RWPE1 (cell line): Measurements from ENCODE around the gene GPR42.

ENCODE experiments used
- CTCF ChIA-PET: fragments of 350-600 bp; sonication (Branson Sonifier 250); formaldehyde crosslinking; extraction: SDS; loops from one replicate; lab custom pipeline; 2021; lab: Yijun Ruan, JAX
- POLR2A ChIA-PET: fragments of 400-600 bp; formaldehyde crosslinking; extraction: SDS; loops from one replicate; lab custom pipeline; 2020; ENCODE audit warnings: antibody characterized with exemption; ENCODE audit not compliant: low non-redundant PET; lab: Yijun Ruan, JAX
- DNase-seq: peaks from one replicate; pipeline ENCODE4 v3.0.0; 2012; ENCODE audit warnings: low spot score
- H3K27ac ChIP-seq: fragments of 450-650 bp; 2 replicates; pipeline ENCODE4 v1.5.1; 2017
- TF ChIP-seq, protein P1 (sequence below): fragments of 450-650 bp; conservative IDR thresholded peaks from 2 replicates; pipeline ENCODE4 v1.5.1; 2017; ENCODE audit warnings: low read depth, mild to moderate bottlenecking

Gene GPR42

DNA sequence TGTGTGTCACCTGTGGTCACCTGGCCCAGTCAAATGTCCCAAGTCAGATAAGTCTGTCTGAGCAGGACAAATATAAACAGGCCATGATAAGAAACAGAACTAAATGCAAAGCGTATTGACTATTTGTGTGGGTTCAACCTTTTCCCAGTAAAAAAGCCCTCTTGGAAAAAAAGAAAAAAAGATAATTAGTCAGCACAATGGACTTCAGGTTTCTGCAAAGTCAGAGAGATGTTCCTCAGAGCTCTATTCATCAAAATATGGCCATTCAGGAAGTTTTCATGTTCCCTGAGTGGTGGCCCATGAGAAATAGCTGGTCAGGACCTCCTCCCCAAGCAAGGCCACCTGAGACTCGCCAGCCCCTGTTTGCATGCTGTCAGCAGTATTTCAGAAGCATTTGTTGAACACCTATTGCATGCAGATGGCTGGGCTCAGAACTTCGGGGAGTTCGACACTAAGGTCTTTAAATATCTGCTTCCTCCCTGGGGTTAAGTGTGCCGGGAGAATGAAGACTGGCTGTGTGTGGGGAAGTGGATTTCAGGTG, 9.9 kb upstream of the GPR42 start:
- TF ChIP-seq, protein P1, sequence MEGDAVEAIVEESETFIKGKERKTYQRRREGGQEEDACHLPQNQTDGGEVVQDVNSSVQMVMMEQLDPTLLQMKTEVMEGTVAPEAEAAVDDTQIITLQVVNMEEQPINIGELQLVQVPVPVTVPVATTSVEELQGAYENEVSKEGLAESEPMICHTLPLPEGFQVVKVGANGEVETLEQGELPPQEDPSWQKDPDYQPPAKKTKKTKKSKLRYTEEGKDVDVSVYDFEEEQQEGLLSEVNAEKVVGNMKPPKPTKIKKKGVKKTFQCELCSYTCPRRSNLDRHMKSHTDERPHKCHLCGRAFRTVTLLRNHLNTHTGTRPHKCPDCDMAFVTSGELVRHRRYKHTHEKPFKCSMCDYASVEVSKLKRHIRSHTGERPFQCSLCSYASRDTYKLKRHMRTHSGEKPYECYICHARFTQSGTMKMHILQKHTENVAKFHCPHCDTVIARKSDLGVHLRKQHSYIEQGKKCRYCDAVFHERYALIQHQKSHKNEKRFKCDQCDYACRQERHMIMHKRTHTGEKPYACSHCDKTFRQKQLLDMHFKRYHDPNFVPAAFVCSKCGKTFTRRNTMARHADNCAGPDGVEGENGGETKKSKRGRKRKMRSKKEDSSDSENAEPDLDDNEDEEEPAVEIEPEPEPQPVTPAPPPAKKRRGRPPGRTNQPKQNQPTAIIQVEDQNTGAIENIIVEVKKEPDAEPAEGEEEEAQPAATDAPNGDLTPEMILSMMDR, result no peak
- ChIA-PET CTCF (interaction anchor here (1.8 kb wide), 1 partner anchor 8 kb away, joined by 7 read pairs; no protein-coding TSS in a partner anchor), POLR2A (interaction anchor here (0.6 kb wide), 1 partner anchor 181 kb away, joined by 3 read pairs; no protein-coding TSS in a partner anchor)
- H3K27ac ChIP-seq, result no peak overlapping the region
- DNase-seq, result no peak

DNA sequence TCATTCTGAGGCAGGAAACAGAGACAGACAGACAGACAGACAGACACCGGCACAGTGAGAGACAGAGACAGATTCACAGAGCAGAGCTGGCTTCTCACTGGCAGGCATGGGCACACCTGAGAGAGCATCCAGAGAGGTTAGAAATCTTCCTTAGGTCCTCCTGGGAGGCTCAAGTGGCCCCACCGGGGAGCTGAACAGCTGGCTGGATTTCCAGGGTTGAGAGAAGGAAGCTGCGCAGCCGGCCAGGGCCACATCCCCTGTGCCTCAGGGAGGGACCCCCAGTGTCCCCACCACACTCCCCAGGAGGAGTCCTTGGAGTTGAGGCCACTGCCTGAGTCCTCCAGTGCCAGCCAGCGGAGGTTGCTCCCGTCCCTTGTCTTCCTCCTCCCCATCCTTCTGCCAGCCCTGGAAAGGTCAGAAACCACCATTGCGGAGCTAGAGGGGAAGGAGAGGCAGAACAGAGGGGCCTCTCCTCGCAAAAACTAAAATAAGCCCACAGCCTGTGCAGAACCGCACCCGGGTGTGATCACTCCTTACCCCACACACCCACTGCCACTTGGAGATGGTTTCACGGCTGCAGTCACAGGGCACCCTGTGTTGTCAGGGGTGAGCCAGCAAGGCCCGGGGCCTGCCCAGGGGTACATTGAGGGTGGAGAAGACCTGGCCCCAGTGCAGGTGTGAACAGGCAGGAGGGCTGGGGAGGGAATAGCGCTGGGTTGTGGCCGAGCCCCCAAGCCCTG, 8.4 kb upstream of the GPR42 start:
- ChIA-PET POLR2A (no interaction called here), CTCF (interaction anchor here (1.8 kb wide), 1 partner anchor 9 kb away, joined by 7 read pairs; no protein-coding TSS in a partner anchor)
- no peak for DNase-seq
- TF ChIP-seq, protein P1, result no peak
- H3K27ac ChIP-seq, result no peak overlapping the region

DNA sequence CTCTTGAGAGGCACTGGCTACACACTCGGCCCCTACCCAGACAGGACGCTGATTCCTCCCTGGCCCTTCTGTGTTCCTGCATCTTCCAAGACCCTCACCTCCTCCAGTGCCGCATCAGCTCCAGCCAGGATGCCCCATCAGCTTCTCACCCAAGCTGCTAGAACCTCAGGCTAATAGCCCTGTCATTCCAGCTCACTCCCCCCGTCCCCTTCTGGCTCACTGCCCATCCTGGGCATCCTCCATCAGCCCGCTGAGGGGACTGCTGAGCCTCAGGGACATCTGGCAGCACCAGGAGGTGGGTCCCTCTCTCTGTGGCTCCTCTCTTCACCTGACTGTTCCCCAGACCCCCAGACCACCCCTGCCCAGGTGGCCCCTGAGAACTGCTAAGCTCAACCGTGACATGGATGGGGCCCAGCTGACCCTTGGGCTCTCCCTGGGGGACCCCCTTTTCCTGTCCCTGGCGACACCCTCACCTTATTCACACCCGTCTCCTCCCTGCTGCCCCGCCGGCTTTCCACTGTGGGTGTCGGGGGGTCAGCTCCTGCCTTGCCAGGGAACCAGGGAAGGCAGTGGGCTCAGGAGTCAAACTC, 7.8 kb upstream of the GPR42 start:
- CTCF ChIA-PET, result no interaction called here
- H3K27ac ChIP-seq, result no peak overlapping the region
- TF ChIP-seq, protein P1, result no peak
- no peak for DNase-seq
- POLR2A ChIA-PET, result no interaction called here

DNA sequence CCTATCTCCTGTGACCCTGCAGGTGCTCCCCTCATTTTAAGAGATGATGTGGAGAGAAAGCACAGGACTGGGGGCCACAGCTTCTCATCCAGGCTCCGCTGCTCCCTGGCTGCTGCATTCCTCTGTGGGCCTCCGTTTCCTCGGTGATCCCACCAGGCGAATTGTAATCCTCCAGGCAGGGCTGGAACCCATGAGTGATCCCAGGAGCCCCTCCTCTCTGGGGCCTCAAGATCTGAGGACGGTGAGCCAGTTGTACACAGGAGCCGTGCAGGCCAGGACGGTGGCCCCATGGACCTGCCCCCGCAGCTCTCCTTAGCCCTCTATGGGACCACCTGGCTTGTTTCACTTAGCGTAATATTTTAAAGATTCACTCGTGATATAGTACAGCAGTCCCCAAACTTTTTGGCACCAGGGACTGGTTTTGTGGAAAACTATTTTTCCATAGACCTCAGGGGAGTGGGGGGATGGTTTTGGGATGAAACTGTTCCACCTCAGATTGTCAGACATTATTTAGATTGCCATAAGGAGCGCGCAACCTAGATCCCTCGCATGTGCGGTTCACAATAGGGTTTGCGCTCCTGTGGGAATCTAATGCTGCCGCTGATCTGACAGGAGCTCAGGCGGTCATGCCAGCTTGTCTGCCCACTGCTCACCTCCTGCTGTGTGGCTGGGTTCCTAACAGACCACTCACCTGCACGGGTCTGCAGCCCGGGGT, 7.0 kb upstream of the GPR42 start:
- POLR2A ChIA-PET, result no interaction called here
- DNase-seq, result no peak
- TF ChIP-seq, protein P1, result no peak
- no peak overlapping the region for H3K27ac ChIP-seq
- CTCF ChIA-PET, result interaction anchor here (0.6 to 0.7 kb wide), 2 partner anchors 117 to 1801 kb away, joined by 3 read pairs; no protein-coding TSS in a partner anchor

DNA sequence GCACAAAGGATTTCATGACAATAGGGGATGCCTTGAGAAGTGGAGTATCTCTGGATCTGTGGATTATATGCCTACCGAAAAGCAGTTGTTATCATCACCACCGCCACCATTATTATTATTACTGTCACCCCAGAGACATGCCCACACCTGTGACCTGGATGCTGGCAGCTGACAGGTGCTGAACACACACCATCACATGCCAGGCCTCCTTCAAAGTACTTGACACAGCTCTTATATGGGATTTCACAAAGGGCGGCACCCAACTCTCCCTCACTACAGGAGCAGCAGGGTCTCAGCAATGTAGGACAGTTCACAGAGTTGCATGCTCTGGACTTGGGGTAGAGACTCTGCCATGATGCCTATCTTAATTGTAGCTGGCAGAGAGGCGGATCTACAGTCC, 5.6 kb upstream of the GPR42 start:
- TF ChIP-seq, protein P1, result no peak
- ChIA-PET CTCF (interaction anchor here (1.3 kb wide), 1 partner anchor 103 kb away, joined by 3 read pairs; no protein-coding TSS in a partner anchor), POLR2A (interaction anchor here (0.6 kb wide), 1 partner anchor 195 kb away, joined by 3 read pairs; no protein-coding TSS in a partner anchor)
- DNase-seq, result no peak
- no peak overlapping the region for H3K27ac ChIP-seq

DNA sequence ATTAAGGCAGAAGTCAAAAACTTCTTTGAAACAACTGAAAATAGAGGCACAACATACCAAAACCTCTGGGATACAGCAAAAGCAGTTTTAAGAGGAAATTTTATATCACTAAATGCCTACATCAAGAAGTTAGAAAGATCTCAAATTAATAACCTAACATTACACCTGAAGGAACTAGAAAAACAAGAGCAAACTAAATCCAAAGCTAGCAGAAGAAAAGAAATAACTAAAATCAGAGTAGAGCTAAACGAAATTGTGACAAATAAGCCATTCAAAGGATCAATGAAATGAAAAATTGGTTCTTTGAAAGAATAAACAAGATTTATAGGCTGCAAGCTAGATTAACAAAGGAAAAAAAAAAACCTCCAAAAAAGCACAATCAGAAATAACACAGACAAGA, 2.5 kb upstream of the GPR42 start:
- ChIA-PET CTCF (no interaction called here), POLR2A (no interaction called here)
- TF ChIP-seq, protein P1, result no peak
- H3K27ac ChIP-seq, result no peak overlapping the region
- no peak for DNase-seq
